ENCODE results near the gene SORCS1.

The SORCS1 gene

DNA sequence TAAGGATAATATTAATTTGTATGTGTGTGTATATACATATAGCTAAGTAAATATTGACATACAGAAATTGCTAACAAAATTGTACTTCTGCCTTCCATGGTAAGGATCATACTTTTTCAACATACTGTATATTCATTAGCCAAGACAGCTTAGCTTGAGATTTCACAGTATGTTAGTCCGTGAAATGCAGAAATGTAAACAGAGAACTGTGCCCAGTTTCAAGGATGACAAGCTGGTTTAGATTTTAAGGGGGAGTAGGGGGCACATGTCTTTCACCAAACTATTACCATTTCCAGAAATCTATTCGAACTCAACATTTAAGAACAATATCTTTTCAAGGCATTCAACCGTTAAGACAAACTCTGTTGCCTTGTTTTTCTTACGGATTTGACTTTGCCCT lies 182.2 kb downstream of the SORCS1 start:
- no peak for DNase-seq

DNA sequence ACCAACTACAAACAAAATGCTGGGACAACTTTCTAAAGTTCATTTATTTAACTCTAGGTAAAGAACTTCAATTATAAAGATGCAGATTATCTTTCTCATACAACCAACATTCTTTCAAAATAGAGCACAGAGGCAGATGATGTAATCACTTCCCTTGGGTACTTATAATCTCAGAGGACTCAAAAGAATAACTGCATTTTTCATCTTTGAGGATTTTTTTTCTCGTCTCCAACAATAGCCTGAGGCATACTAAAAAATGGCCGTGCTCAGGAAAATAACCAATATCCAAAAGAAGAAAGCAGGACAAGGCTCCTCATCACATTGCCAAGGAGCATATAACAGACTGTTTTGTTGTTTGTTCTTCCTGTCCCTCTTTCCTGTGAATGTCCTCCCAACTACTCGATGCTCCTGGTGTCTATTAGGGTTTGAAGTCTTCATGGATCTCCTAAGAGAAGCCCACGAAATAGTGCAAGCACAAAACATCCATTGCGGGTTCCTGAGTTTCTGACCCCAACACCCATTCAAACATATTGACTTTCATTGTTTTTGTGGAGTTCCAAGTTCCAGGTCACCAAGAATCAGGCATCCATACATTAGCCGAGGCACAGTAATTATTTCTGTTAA lies 182.9 kb downstream of the SORCS1 start:
- no peak for DNase-seq

DNA sequence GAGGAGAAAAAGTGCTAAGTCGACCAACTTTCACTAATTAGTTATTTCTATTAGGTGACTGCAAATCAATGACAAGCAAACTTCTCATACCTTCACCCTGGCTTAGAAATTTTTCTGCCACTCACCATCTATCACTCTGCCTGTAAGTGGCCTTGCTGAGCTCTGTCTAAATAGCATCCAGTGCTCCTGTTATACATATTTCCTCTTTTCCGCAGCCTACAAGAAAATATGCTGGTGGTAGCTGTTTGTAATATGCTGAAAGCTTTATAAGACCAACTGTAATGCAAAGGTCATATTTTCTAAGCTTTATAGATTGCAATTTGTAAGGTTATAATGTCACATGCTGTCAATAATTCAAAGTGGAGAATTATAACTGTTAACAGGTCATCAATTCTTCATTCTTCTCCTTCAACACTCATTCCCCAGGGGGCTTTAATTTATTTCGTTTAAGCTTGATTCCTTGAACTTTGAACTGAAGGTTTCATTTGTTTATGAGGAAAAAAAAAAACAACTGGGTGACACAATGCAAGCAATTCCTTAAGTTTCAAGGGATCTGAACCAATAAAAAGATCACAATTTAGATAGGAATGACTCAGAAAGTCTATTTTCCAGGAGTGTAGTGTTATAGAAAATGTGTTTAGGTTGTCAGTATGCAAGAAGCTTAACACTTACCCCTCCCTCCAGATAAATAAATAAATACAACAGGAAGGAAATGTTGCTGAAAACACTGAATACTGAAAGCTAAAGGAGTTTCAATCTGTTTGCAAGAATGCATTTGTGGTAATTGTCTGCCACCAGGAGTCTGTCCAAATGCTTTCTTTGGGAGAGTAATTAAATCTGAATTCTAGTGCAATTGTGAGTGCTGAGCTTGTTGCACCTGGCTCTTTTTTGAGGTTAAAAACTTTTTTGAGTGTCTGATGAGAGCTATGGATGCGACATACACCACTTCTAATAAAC lies 183.7 kb downstream of the SORCS1 start:
- DNase-seq = no peak

DNA sequence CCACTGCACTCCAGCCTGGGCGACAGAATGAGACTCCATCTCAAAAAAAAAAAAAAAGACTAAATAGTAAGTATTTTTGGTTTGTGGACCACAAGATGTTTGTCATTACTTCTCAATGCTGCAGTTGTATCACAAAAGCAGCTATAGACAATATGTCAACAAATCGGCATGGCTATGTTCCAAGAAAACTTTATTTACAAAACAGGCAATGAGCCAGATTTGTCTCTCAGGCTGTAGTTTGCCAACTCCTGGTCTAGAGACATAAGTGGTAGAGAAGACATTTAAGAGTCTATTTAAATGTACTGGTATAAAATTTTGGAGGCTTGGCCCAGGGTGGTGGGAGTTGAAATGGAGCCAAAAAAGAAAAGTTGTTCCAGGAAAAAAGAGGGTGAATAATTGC lies 185.8 kb downstream of the SORCS1 start:
- no peak for DNase-seq

DNA sequence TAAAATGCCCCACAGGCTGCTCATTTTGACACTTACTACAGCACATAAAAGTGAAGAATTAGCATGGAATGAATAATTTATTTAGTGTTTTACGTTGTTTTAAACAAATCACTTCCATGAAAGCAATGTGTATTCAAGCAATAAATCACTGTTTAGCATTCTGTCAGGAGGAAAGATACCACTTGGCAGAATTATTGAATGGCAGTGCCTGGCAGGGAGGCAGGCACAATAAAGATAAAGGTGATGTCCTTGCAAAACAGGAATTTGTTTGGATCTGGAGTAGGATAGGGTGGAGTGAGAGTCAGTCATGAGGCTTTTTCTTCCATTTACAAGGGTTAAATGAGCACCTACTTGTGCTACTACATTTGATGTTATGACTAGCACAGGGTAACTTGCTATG lies 190.8 kb downstream of the SORCS1 start:
- DNase-seq = no peak

DNA sequence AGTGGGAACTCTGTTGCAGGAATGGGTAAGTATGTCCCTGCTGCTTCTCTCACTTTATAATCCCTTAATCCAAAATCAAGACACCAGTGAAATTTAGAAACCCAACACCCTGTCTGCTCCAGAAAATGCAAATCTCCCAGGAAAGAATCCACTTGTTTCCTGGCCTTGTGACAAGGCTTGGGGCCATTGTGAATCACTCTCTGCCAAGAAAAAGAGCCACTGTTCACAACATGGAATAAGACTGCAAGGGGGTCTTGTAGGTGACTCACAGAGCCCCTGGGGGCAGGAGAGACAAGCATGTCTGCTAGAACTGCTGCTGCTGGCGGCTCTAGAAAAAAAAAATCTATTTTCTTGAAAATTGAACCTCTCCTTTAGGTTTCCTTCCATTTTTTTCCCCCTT lies 191.2 kb downstream of the SORCS1 start:
- no peak for DNase-seq

DNA sequence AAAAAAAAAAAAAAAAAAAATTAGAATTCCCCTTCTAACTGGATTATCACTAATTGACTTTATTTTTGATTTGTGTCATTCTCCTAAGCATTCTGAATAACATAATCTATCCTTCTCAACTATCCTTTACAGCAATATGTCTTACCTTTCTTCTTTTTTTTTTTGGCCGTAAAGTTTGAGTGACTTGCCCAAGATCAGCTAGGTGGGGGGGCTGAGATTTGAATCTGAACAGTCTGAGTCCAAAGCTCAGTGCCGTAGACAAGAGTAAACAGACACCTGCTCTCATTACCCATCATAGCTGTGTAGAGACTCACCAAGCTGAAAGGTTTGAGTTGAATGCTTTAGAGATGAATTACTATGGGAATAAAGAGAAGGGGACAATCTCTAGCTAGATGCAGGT lies 192.1 kb downstream of the SORCS1 start:
- no peak for DNase-seq

DNA sequence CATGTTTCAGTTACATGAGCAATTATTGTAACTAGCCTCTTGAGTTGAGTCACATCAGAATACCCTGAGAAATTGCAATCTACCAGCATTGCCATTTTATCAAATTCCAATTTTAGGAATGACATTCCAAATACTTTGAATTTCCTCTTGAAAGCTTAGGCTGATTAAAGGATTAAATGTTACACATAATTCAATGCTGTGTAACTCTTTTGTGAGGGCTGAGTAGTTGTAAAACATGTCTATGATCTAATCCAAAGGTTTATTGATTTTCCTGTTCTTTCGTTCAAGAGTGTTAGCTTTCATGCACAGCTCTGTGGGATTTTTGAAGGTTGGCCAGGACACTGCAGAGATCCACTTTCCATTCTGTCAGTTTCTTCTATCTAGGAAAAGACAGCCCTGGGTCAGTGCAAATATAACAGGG lies 193.1 kb downstream of the SORCS1 start:
- DNase-seq = no peak

DNA sequence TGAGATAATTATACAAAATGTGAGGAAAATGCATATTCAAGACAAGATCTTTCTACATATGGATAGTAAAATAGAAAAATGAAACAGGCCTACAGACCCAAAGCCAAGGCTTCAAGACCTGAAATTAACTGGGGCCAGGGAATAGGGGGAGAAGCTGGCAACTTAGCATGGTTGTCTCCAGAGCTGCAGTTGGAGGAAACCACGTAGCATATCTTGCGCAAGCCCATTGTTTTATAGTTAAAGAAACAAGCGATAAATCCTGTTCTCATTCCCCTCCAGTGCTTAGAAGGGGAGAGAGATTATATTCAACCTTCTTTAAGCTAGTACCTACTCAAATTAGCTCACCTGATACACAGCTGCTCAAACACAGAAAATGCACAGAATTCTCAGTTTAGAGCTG lies 197.1 kb downstream of the SORCS1 start:
- DNase-seq = no peak

DNA sequence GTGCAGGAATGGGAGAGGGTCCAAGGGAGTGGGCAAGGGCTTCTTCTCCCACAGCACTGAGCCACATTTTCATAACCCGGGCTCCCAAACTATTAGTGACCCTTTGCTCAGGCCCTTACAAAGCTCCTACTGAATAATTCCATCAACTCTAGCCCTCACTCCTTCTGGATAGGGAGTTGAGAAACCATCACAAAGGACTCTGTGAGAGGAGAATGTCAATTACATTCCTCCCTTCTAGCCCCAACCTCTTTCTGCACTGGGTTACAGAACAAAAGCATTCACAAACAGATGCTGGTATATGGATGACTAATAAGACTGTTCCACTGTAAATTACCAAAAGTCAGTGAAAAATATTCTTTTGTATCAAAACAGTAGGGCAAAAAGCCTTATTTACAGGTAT lies 203.7 kb downstream of the SORCS1 start:
- DNase-seq = no peak

DNA sequence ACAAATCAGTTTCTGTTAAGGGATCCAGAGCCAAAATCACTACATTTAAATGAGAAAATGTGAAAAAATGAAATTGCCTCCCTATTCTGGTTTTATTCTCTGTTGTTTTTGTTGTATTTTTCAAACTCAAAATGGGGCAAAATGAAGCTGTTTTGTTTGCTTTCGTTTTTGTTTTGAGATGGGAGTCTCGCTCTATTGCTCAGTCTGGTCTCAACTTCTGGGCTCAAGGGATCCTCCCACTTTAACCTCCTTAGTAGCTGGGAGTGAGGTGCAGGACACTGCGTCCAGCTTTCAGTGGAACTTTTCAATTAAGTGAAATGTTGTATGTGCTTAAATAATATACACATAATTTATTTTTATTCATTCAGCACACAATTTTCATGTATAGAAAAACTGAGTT lies 205.0 kb downstream of the SORCS1 start:
- DNase-seq = no peak

DNA sequence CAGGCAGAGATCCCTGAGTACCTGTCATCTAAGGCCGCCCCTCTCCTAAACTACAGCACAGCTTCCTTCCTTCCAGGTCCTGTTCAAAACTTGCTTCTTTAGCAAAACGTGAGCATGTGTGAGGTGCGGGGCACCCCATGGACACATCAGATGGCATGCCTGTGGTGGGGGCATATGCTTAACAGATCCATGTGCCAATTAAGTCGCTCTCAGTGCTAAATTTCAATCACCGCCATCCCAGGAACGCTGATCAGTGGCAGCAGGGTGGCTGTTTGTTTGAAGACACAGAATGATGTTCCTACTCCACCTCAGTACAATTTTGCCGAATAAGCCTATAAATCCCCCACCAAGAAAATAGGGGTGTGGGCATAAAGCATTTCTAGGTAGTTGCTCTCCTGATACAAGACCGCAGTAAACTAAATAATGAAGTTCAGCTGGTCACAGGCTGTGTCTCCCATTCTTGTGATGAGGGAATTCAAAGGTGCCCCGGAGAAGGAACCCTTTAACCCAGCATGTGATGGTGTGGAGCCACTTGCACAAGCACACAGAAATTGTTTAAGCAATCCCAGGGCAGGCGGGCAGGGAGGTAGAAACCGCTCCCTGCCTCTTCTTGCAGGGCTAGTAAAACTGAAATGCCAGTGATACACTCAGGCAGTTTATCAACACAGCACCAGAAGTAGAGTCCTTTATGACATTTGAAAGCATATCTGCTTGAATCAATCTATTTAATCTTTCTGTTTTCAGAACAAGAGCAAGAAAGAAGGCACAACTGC lies 205.7 kb downstream of the SORCS1 start:
- no peak for DNase-seq

DNA sequence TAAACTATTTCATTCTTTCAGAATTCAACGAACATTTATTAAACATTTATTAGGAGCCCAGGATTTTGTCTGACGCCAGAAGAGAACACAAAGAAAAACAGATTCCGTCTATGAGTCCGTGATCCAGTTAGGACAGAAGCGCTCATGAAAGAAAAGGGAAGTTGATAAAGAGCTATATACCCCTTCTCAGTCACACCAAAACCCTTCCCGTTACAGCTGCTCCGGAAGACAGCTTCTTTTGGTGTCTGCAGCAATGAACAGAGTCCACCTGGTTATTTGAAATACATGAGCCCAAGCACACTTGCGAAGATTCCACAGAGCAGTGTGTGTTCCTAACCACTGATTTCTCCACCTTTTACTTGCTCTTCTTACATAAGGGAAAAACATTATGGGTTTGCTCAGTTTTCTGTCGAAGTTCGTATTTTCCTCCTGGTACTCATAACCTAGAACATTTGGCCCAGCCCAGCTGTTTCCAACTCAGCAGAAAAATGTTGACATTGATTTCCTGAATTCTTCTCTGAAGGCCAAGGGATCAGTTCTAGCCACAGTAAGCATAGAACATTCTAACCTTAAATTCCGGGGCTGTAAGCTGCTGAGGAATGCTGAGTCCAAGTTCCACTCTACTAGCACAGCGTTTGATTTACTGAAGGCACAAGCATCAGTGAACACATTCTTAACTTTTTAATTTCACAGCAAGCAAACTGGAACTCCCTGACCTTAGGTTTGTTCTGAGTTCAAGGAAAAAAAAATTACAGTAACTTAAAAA lies 206.5 kb downstream of the SORCS1 start:
- no peak for DNase-seq

DNA sequence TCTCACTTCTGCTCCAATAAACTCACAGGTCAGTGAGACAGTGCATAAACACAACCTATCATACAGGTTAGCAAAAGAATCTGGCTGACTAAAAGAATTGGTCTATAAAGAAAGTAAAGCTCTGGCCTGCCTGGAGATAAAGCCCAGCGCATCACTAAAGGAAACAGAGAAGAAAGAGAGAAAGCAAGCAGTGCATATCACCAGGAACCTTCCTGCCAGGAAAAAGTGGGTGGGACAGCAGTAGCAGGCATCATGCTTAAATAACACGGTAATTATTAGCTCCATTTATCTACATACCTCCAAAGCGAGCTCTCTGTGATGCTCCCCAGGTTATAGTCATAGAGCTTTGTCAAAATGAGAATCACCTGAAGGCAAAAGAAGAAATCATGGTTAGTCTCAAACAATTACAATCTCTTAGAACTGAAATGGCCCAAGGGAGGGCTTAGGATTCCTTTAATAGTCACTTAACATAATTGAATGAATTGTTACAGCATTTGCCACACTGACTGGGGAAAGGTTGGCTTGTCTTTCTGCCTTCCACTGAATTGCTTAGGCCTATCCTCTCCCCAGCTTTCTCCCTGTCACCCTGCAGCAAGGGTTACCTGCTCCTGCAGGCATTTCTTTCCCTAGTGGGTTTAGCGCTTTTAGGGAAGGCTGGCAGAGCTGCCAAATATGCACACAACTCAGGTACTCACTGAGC lies 208.1 kb downstream of the SORCS1 start:
- DNase-seq = no peak

DNA sequence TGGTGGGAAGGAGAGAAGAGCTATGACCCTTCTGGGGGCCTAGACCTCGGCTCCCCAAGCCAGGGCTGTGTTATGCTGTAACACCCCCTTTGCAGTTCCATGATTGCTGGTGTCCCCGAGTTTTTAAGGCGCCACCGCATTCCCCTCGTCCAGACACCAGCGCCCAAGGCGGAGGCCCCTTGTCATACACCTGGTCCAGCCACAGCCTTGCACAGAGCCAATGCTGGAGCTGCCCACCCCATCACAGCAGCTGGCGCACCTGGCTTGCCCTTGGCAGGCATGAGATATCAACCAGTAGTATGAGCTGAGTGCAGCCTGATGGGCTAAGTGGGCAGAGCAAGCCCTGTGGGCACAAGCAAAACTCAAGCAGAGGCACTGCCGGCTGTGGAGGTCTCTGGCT lies 209.4 kb downstream of the SORCS1 start:
- no peak for DNase-seq

DNA sequence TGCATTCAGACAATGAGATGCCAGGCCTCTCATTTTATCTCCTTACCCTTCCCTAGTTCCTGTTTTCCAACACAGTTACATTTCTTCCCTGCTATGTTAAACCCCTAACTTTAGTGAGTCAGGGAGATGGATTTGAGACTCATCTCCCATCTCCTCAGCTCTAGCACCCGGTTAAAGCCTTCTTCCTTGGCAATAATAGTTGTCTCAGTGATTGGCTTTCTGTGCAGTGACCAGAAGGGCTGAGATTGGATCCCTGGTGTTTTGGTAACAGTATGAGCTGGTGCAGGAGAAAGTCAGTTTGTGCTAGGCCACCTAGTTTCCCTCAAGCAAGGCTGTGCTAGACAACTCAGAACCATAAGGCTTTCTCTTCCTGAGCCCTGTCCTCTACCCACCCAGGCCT lies 212.5 kb downstream of the SORCS1 start:
- no peak for DNase-seq

DNA sequence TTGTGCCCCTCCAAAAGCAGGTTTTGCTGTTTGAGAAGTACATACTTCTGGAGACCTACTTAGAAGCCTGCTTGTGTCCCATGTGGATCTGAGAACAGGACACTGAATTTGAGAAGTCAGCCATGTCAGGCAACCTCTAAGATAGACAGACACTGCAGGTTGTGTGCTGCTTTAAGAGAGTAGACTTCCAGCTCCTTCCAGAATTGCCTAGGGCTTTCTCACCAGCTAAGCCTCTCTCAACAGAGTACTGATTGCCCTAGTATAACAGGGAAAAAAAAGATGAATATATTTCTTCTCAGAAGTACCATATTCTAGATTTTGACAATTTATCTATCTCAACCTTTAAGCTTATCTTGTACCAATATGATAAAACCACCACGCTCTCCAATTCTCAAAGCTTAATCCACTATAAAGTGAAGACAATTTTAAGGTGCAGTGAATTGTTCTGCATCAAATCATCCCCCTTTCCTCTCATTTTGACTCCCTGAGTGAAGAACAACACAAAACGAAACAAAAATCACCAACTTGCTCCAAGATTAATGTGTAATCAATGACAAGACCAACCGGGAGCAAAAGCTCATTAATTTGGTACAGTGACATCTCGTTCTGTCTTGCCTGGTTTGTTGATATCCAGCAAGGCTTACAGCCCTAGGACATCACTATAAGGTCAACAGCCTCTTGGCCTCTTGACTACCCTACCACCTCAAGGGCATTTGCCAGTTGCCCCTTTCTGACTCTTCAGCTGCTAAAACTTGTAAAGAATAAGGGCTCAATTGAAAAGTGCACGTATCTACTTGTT lies 214.6 kb downstream of the SORCS1 start:
- DNase-seq = no peak

DNA sequence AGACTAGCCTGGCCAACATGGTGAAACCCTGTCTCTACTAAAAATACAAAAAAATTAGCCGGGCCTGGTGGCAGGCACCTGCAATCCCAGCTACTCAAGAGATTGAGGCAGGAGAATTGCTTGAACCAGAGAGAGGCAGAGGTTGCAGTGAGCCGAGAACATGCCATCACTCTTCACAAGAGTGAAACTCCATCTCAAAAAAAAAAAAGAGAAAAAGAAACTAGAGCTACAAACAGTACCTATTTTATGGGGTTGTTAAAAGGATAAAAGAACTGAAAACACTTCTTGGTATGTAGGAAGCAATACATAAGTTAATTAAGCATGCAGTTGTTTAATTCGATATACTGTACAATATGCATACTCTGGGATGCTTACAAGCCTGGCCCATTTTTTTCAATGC lies 216.9 kb downstream of the SORCS1 start:
- DNase-seq = no peak

DNA sequence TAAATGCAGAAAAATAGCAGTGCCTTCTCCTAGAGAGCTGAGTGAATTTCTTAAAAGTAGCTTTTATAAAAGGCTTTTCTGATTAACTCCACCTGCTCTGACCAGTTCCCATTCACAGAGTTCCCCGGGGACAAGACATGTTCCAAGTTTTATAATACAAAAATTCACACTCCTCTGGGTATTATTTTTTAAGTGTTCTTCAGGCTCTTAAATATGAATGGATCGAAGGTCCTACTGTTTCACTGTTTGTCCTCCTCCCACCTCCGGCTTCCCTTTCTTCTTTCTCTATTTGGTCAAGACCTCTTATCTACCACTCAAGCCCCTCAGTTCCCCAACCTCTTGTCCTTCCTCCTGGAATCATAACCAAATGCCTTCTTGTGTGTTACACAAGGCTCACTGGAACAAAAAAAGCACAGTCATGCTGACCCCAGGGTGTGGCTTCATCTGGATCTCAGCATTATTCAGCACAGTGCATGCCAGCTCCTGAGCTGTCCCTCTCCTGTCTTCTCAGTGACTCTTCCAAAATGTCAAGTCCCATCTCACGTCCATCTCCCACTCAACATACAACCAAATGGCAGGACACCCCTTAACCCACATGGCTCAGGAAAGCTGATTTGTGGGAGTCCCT lies 222.4 kb downstream of the SORCS1 start:
- DNase-seq = no peak

DNA sequence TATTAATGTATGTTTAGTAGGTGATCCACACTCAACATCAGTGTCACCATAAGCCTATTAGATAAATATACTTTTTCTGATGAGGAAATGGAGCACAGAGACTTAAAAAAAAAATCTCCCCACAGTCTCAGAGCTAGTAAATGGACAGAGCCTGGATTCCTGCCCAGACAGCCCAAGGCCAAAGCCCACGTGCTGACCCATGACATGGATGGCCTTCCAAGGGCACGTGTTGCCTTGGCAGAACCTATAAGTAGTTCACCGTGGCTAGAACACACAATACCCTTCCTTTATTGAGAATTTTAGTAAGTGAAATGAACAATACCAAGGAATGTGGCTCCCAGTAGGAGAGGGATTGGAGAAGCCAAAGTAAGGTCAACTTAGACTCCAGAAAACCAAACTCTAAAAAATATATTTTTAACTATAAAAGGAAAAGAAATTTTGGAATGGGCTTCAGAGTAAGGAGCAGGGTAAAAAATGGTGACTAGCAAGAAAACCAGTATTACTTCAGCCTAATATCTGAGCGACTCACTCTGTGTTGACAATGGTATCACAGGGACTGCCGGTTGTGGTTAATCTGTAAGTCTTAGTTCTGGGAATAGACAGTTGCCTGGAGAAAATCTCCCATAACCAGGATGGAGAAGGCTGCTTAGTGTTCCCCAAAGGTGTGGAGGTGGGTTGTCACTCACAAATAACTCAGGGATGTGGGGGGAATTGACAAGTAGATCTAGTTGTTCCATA lies 223.0 kb downstream of the SORCS1 start:
- DNase-seq = no peak
